ENCODE results near the gene SERPINA7. TPM values are rescaled to one million over a fixed set of nuclear protein-coding genes. Genes with fewer than 3 reads are reported as not detected.
"Not testable (repeated sequence)": the region's sequence is repeated elsewhere in the genome, so short reads cannot be mapped to it uniquely, and the experiment has no call there.

Gene SERPINA7
- total RNA-seq (2014; rRNA removed; shearing (Covaris generic)): not detected in 2 replicates
- polyA plus RNA-seq (2015; cell fraction: cytosol; rRNA removed): not detected in 2 replicates
- polyA plus RNA-seq (2015; cell fraction: nucleus; rRNA removed): not detected in 2 replicates

- DNase-seq (ENCODE audit: low read depth): no peak
These were observed at the start of gene SERPINA7 for GRCh38 chrX:106038625-106039024. Gene SERPINA7, minus strand, starts transcription at chrX:106038727. Its CDS starts 1,669 bp downstream, at chrX:106037058.

- DNase-seq (ENCODE audit: low read depth): no peak
These were observed 30.5 kb upstream of the SERPINA7 start for GRCh38 chrX:106069048-106069447.

- no peak for DNase-seq (ENCODE audit: low read depth)
These were observed 11.5 kb upstream of the SERPINA7 start for GRCh38 chrX:106050054-106050453.

- DNase-seq (ENCODE audit: low read depth): no peak
These were observed 3.8 kb upstream of the SERPINA7 start for GRCh38 chrX:106042296-106042695.

GRCh38 chrX:106040861-106041260, 2.3 kb upstream of the SERPINA7 start:
- no peak for DNase-seq (ENCODE audit: low read depth)

- peak; percentile 1 for DNase-seq (ENCODE audit: low read depth)
These were observed 1.4 kb upstream of the SERPINA7 start for GRCh38 chrX:106039920-106040319.

GRCh38 chrX:106037835-106038473, 573 bp downstream of the SERPINA7 start:
- DNase-seq (ENCODE audit: low read depth): no peak

GRCh38 chrX:106036716-106037115, 1.8 kb downstream of the SERPINA7 start:
- DNase-seq (ENCODE audit: low read depth): no peak

- peak; percentile 1 for DNase-seq (ENCODE audit: low read depth)
These were observed 3.5 kb downstream of the SERPINA7 start for GRCh38 chrX:106035064-106035463.

- DNase-seq (ENCODE audit: low read depth): no peak
These were observed 14.6 kb downstream of the SERPINA7 start for GRCh38 chrX:106023947-106024346.

- DNase-seq (ENCODE audit: low read depth): no peak
These were observed 16.3 kb downstream of the SERPINA7 start for GRCh38 chrX:106022238-106022637.

GRCh38 chrX:106014119-106014775, 24.3 kb downstream of the SERPINA7 start:
- no peak for DNase-seq (ENCODE audit: low read depth)

- DNase-seq (ENCODE audit: low read depth): no peak
These were observed 29.4 kb downstream of the SERPINA7 start for GRCh38 chrX:106009145-106009544.

GRCh38 chrX:106007815-106008214, 30.7 kb downstream of the SERPINA7 start:
- DNase-seq (ENCODE audit: low read depth): no peak

GRCh38 chrX:106005684-106006083, 32.8 kb downstream of the SERPINA7 start:
- DNase-seq (ENCODE audit: low read depth): no peak

- not testable (repeated sequence) for DNase-seq (ENCODE audit: low read depth)
These were observed 37.9 kb downstream of the SERPINA7 start for GRCh38 chrX:106000609-106001008.

- DNase-seq (ENCODE audit: low read depth): no peak
These were observed 38.3 kb downstream of the SERPINA7 start for GRCh38 chrX:106000203-106000602.

GRCh38 chrX:105999294-105999693, 39.2 kb downstream of the SERPINA7 start:
- no peak for DNase-seq (ENCODE audit: low read depth)

- DNase-seq (ENCODE audit: low read depth): not testable (repeated sequence)
These were observed 50.0 kb downstream of the SERPINA7 start for GRCh38 chrX:105988487-105988886.
